Activated T-cell treated with anti-CD3 and anti-CD28 coated beads for 24 hours (primary cell): ENCODE results near the gene CLK2.
"Not testable (repeated sequence)": the region's sequence is repeated elsewhere in the genome, so short reads cannot be mapped to it uniquely, and the experiment has no call there.

ENCODE experiments used
- DNase-seq: peaks from one replicate; pipeline ENCODE4 v3.0.0-alpha.2; 2020; ENCODE audit warnings: low read depth

Gene CLK2

DNA sequence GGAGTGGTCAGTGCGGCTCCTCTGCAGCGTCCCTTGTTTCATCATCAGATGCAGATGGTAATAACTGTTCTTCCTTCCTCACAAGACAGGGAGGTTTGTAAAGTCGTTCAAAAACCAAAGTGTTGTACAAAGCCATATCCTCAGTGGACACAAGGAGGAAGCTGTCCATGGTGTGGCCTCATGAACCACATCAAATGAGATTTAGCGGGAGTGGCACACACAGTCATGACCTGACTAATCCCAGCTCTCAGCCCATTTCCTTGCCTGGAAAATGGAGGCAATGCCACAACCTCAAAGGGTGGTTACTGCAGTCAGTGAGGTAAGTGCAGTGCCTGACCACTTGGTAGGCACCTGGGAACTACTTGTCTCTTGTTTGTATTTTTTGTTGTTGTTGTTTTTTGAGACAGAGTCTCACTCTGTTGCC, 31.5 kb downstream of the CLK2 start:
- no peak for DNase-seq

GRCh38 chr1:155241069-155241679, 32.1 kb downstream of the CLK2 start:
- DNase-seq, result peak; percentile 62

DNA sequence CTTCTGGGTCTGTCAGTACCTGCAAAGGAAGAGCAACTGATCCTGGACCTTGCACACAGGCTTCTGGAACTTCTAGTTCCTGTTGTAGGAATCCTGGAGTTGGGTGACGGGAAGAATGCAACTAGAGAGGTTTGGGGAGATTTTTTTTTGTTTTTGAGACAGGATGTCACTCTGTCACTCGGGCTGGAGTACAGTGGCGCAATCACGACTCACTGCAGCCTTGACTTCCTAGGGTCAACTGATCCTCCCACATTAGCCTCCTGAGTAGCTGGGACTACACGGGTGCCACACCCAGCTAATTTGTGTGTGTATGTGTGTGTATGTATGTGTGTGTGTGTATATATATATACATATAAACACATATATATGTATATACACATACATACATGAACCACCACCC, 36.9 kb downstream of the CLK2 start:
- DNase-seq, result no peak

- DNase-seq, result not testable (repeated sequence)
These were observed 37.9 kb downstream of the CLK2 start for GRCh38 chr1:155235375-155235774.

GRCh38 chr1:155233502-155233901, 39.8 kb downstream of the CLK2 start:
- DNase-seq, result not testable (repeated sequence)

DNA sequence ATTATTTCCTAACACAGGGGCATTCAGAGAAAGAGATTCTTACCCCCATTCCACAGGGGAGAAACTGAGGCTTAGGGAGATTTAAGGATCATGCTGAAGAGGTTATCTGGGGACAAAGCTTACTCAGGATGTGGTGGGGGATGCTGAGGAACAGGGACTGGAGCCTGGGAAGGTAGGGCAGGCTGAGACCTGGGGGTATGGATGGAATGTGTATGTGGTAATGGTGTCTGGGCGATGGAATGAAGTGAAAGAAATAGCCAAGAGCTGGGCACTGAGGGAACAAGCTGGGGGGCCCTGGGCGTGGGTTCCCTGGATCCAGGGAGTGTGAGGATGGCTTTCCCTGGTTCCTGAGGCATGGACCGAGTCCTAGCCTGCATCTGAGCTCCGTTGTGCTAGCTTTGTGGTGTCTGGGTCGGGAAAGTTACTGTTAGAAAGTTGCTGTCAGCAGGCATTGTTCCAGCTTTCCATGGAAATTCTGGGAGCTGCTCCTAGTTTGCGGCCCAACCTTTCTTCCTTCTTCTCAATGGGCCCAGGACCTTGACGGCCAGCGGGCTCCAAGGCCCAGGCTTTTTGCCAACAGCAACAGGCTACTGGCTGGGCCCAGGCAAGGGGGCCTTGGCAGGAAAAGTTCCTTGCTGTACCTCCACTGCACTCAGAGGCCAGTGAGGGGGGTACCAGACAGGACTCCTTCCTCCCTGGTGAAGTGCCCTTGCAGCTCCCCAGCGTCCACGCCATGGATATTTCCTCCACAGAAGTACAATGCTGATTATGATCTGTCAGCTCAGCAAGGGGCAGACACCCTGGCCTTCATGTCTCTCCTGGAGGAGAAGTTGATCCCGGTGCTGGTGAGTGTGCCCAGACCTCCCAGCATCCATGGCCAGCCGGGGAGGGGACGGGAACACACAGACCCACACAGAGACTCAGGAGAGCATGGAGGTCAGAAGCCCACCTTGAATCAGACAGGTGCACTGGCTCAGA, 41.0 kb downstream of the CLK2 start:
- DNase-seq, result not testable (repeated sequence)

GRCh38 chr1:155231302-155231701, 42.0 kb downstream of the CLK2 start:
- not testable (repeated sequence) for DNase-seq

- no peak for DNase-seq
These were observed 45.2 kb downstream of the CLK2 start for GRCh38 chr1:155228096-155228427.

- DNase-seq, result peak; percentile 98
These were observed 45.8 kb downstream of the CLK2 start for GRCh38 chr1:155227261-155228095.

- peak; percentile 31 for DNase-seq
These were observed 46.4 kb downstream of the CLK2 start for GRCh38 chr1:155226910-155227260.

DNA sequence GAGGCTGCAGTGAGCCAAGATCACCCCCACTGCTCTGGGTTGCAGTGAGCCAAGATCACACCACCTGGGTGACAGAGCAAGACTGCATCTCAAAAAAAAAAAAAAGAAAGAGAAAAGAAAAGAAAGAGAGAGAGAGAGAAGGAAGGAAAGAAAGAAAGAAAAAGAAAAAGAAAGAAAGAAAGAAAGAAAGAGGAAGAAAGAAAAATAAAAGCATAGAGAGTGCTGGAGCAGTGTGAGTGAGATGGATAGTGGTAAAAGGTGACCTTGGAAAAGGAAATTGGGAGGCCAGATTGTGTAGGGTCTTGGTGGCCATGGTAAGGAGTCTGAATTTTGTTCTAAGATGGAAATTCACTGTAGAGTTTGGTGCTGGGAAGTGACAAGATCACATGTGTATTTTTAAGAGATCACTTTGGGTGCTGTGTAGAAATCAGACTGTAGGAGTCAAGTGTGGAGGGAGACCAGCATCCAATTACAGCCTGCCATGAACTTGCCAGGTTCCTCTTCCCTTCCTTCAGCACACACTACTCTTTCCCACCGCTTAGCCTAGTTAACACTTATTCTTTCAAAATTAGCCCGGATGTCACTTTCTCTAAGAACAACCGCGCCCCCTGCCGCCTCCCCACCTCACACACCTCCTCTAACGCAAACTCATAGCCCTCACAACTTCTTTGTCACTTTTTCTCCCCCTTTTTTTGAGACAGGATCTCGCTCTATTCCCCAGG, 47.0 kb downstream of the CLK2 start:
- DNase-seq, result peak; percentile 69

- not testable (repeated sequence) for DNase-seq
These were observed 47.9 kb downstream of the CLK2 start for GRCh38 chr1:155225404-155225759.

- no peak for DNase-seq
These were observed 50.3 kb downstream of the CLK2 start for GRCh38 chr1:155223047-155223446.

DNA sequence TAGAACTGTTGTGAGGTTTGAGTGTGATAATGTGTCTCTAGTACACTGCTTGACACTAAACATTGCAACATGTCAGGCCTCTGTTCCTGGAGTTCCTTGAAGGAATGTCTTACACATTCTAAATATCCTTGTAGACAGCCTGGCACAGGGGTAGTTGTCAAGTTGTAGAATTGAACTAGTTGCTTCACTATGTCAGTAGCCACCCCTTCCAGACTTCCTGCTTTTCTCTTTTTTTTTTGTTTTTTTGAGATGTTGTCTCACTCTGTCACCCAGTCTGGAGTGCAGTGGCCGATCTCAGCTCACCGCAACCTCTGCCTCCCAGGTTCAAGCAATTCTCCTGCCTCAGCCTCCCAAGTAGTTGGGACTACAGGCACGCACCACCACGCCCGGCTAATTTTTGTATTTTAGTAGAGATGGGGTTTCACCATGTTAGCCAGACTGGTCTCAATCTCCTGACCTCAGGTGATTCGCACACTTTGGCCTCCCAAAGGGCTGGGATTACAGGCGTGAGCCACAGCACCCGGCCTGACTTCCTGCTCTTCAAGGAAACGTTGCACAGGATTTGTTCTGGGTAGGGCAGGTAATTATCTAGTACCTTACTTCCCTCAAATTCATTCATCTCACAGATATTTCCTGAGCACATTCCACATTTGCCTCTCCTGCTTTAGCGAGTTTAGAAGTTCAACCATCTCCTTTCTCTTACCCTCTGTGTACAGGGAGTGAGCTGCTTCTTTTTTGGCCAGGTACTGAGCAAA, 52.9 kb downstream of the CLK2 start:
- DNase-seq, result not testable (repeated sequence)

- DNase-seq, result no peak
These were observed 53.7 kb downstream of the CLK2 start for GRCh38 chr1:155219592-155220031.

- DNase-seq, result no peak
These were observed 54.3 kb downstream of the CLK2 start for GRCh38 chr1:155218854-155219591.

- not testable (repeated sequence) for DNase-seq
These were observed 58.6 kb downstream of the CLK2 start for GRCh38 chr1:155214702-155215101.
